CD4-positive, alpha-beta T cell treated with Interleukin-4 for 1 hour (primary cell): ENCODE data around the gene HTR4.

Source experiments
- DNase-seq, 2 donors: peaks; one replicate each; pipeline ENCODE4 v3.0.0-alpha.2; 2020 to 2022

HTR4 gene

DNA sequence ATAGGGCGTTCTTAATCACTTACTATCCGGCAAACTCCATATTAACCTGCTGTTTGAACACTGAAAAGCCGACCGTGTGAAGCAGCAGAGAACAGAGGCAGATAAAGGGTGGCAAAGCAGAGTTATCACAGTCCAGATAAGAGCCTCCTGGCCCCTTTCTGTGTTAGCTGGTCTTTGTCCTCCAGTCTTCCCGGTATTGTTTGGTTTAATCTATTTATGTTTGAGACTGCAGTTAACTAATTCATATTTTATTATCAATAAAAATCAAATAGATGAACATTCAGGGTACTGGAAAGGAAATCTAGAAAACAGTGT, 6.0 kb upstream of the HTR4 start:
- DNase-seq = no peak

DNA sequence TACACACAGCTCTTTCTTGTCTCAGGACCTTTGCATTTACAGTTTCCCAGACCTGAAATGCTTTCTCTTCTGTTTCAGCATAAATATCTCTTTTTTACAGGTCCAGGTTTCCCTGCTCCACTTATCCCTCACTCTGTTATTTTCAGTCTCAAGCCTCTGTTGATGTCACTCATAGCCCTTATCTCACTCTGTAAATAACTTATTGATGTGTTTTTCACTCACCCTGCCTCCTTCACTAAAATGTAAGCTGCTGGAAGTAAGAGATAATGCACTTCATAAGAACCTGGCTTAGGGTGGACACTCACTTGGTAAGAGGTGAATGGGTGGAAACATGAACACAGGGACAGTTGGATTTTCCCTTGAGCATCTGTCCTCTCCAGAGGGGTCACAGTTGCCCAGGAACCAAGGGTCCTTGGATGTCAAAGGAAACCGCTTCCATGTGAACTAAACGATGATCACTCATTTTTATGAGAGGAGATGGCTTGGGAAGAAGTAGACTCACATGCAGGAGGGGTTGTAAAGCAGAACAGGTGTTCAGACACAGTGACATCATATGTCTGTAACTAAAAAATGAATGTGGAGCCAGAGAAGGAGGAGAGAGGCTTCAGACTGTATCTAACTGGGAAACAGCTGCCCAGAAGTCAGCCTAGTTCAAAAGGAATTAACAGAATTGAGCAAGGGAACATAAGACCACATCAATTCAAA, 5.5 kb upstream of the HTR4 start:
- no peak for DNase-seq

DNA sequence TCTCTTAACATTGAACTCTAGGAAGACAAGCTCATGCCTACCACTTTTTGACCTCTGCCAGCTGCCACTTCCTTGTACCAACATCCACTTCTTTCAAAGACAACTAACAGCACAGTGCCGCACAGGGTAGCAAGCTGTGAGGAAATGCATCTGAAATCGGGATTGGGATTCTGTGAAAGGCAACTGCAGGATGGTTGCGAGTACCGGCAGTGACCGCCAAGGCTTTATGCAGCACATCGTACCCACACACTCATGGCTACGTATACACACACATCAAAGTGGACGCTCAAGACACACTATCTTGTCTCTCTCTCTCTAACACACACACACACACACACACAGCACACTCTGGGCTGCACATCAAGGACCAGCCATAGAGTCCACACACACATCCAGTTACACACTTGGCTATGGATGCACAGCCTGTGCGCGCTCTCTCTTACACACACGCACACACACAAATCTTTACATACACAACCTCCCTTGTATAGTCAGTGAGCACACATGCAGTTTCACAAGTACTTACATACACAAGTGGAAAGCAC, 964 bp downstream of the HTR4 start:
- no peak for DNase-seq

DNA sequence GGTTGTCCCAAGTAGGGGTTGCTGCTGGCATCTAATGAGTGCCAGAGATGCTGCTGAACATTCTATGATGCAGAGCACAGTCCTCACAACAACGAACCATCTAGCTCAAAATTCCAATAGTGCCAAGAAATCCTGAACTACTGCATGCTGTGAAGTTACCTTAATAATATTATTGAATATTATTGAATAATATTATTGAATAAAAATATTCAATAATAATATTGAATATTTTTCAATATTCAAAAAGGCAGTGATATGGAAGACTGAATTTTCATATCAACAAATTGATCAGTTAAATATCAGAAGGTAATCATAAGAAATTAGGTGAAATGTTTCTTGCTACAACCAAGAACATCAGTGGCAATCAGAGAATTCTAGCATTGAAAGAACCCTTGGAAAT, 2.8 kb downstream of the HTR4 start:
- no peak for DNase-seq

DNA sequence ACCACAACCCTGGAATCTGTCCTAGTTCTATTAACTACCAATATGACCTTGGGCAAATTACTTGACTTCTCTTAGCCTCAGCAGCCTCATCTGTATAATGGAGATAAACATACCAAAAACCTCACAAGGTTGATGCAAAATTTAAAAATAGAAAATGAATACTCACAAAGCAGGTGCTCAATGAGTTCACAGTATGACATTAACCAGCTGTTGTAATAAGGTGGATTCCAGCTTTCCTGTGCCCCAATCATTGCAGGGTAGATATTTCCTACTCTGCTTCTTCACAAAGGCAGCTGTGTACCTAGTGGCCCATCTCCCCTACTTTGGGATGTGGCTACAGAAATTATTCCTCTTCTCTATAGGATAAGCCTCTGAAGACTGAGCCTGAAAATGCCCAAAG, 8.8 kb downstream of the HTR4 start:
- no peak for DNase-seq

DNA sequence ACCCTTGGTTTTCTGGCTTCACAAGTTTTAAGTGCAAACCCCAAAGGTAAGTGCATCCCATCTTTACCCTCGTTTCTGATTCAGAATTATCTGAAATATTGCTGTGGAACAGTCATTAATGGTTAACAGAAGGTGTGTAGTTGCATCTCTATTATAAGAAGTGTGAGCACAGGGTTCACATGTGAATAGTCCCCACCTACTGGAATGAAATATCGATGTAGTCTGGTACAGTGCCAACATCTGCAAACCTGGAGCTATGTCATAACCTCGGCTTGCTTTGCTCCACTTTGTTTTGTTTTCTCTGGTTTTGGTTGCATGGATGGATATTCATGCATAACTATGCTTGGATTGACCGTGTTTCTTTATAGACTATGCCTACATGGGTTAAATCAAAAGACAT, 12.6 kb downstream of the HTR4 start:
- DNase-seq = no peak

DNA sequence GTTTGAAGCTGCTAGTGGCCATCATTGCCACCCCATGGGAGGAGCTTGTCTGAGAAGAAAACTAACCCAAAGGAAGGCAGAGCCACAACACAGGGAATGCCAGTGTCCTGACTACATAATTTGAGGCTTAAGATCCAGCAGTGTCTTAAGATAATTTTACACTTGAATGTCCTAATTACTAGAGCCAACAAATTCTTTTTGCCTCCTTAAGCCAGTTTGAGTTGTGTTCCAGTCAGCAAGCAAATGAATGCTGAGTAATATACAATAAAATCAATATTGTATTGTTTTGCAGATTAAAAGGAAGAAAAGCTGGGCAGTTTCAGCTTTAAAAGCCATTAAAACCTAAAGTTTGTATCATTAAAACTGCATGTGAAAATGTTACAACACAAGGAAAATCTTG, 13.9 kb downstream of the HTR4 start:
- DNase-seq = no peak

DNA sequence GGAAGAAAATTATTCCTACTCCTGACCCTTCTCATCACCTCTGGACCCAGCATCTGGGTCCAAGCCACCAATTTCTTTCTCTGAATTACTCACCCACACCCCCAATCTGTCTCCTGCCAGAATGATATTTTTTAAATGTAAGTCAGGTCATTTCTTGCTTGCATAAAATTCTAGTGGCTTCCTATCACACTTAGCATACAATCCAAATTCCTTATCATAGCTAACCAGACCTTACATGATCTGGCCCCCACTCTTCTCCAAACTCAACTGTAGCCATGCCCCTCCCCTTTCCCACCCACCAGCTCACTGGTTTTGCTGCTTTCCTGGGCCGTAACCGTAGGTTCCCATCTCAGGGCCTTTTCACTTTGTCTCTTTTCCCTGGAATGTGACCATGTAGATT, 15.2 kb downstream of the HTR4 start:
- DNase-seq = no peak

DNA sequence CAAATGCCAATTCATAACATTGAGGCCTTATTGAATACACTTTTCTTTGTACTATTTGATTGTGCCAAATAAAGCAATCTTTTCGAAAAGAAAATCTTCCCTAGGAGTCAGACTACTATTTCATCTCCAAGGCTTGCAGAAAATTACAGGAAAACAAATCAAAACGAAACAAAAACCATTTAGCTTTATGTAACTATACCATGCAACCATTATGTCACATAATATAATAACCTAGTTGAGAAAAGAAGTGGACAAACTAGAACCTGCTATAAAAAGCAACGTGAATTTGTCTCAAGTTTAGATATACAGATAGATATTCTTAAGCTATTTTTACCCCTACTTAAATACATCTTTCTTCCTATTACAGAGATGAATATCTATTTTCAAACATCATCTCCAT, 18.0 kb downstream of the HTR4 start:
- no peak for DNase-seq

DNA sequence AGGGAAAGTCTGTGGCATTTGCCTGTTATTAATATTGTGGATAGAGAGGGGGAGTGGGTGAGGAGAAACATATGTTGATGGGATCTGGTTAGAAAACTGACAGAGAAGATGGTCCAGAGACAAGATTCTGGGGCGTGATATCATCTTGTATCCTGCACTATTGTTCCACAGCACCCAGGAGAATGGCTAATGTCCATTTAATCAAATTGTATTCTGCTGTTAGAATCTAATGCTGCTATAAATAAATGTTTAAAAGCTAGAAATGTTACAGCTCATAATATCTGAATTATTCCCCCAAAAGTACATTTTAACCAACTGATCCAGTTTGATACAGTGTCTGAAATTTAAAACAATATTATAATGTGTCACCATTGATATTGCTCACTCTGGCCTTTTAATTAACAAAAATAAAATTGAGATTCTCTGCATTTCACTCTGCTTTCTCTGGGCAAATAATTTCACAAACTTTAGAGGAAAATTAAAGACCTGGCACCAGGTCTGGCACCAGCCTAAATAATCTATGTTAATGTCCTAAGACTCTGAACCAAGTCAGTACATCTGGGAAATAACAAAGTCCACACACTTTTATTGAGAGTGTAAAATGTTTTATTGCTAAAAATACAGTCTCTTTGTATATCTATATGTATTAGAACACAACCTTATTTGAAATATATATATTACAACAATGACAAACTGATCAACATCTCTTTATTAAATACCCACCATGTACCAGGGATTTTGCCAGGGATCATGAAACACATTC, 18.8 kb downstream of the HTR4 start:
- DNase-seq = no peak

DNA sequence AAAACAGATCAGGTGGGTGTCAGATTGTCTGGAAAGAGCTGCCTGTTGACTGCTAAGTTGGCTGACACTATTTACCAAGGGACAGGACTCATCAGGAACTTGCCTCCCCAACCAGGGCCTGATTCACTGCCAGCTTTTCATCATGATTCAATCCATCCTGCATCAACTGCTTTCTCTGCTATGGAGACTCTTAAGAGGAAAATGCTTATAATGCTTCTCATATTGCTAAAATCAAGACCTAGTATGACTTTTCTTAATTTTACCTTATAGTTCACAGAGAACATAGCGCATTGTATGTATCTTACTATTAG, 21.3 kb downstream of the HTR4 start:
- DNase-seq = no peak

DNA sequence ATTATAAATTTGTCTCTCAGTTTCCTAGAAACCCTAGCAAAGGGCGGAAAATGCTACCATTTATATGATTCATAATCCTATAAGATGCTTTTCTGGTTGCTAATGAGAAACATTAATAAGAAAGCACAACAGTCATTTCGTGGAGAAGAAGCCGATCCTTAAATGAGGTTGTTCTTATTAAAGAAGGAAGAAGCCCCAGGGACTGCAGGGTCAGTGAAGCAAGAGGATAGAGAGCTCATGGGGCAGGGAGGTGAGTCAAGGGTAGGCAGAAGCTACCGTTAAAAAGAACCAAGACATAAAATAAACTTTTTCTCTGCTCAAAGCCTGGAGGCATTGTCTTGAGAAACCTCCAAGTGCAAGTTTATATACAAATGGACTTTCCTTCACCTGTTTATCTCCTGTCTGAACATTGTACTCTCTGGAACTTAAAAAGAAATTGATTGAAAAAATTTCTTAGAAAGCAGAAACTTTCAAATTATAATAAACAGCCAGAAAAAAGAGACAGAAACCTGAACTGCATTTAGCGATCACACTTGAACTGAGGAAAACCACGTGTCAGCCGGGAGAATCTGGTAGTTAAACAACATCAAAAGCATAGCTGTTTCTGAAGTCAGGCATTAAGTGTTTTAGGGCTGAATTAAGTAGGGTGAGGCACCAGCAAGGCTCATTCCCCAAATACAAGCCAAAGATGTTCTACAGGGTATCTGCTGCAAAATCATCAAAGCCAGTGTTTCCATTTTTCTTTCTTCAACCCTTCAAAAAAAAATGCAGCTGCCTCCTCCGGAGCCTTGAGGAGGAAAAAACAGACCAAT, 21.9 kb downstream of the HTR4 start:
- DNase-seq = no peak

DNA sequence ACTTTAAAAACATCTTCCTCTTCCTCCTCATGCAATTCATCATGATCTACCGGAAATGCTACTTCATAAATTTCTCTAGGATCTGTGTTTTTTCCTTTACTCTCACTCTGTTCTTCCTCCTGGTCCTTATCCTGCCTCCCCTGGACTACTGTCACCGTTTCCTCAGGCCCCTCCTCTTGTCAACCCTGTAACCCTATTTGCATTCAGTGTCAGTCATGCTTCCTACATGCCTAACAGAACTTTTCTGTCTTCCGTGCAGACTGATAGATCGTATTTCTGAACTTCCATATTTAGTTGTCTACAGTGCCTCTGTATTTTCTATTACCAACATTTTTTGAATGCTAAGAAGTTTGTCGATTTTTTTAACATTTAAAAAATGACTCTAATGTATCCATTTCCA, 27.3 kb downstream of the HTR4 start:
- no peak for DNase-seq

DNA sequence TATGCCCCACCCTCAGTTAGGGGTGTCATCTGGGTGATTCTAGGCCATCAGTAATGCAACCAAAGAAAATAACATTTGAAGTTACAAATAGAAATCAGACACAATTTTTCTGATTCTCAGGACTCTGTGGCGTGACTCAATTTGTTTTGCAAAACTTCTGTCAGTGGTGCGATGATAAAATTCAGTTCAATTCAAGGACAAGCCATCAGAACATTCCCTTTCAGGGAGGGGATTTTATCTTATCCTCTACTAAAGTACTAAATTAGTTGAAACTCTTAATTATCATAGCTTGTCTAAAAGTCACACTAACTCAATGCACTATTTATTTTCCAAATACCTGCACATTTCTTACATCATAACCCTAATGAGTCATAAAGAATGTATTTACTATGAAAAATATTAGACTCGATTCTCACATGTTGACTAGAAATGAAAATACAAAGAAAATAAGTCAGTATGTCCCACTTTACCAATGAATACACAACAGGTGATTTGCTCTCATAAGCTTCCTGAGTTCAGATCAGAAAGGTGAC, 28.2 kb downstream of the HTR4 start:
- no peak for DNase-seq

DNA sequence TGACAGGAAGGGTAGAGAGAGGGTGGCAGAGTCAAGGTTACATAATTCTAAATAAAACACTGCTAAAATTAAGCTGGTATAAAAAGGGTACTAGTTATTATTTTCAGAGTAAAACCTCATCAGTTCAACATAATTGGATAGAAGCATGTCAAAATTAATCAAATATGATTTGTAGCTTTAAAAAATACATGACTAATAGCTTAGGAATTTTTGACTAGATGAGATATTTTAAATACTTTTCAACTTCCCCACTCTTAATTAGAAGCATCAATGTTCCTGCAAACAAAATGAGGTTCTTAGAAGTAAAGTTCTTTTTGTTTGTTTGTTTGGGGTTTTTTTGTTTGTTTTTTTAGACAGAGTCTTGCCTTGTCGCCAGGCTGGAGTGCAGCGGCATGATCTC, 29.1 kb downstream of the HTR4 start:
- no peak for DNase-seq

DNA sequence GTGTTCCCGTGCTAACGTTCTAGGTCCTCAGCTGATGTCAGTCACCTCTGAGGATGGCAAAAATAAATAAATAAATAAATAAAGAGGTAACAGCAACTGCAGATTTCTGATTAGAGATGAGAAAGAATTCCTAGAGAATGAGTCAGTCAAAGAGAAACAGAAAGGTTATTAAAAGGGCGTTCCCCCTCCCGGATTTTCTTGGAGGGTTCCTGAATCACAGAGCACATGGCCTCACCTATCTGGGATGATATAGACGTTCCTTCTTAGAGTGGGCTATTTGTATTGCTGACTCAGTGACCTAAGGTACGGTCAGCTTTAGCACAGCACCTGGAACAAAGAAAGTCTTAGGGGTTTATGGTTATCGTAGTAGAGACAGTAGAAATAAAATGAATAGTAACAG, 30.6 kb downstream of the HTR4 start:
- DNase-seq = no peak

DNA sequence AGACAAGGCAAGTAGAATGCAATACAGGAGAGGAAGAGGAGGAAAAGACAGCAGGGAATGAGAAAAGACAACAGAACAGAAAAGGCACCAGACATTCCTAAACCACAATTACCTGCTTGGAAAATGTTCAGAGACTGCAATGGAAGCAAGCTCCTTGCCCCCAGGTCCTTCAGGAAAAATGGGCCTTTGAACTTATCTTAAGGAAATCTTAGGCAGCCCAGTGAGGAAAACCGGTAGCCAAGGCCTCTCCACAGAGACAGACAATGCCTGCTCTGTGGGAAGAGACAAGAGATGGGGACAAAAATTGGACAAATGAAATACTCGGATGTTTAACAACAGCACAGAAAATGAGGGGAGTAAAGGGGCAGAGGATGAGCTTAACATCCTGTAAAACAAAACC, 31.2 kb downstream of the HTR4 start:
- no peak for DNase-seq

DNA sequence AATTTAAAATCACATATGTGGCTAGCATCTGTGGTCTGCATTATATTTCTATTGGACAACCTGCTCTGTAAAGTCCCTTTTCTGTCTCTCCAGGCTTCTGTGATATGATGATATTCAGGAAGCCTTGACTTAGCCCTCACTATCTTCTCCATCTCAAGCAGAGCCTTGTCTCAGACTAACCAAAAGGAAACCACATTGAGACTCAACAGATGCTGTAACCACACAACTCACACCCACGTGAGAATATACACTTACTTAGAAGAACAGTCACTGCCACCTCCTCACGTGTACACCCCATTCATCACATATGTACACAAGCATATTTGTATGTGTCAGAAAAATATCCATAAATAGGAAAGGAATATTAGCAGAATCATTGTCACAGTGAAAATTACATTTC, 33.6 kb downstream of the HTR4 start:
- peak; percentile 13 to 60 for DNase-seq

DNA sequence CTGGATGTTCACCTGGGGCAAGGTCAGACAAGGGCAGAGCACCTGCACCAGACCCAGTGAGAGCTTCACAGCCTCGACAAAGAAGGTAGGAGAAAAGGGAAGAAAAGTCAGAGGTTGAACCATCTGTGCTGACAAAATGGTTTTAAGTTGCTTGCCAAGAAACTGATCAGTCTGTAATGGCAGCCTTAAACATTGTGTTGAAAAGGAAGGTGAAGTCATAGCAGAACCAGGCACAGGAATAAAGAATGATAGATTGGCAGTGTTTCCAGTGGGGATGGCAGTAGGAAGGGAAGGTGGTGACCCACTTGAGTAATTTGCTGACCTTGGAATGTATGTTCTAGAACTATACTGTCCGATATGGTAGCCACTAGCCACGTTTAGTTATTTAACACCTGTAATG, 34.2 kb downstream of the HTR4 start:
- DNase-seq = no peak

DNA sequence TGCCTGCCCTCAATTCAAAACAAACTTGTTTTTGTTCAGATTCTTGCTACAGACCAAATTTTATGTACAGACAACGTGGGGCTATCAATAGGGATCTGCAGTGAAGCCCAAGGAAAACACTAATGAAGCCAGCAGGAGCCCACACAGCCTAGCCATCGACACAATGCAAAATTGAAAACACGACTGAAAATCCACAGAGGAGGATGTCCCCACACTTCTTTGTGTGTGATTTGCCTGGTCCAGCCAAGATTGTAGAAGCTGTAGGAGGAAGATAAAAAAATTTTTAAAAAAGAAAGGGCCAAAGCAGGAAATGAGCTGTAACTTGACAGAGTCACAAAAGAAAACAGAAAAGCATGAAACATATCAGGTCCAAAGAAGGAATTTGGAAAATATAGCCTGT, 34.8 kb downstream of the HTR4 start:
- no peak for DNase-seq

DNA sequence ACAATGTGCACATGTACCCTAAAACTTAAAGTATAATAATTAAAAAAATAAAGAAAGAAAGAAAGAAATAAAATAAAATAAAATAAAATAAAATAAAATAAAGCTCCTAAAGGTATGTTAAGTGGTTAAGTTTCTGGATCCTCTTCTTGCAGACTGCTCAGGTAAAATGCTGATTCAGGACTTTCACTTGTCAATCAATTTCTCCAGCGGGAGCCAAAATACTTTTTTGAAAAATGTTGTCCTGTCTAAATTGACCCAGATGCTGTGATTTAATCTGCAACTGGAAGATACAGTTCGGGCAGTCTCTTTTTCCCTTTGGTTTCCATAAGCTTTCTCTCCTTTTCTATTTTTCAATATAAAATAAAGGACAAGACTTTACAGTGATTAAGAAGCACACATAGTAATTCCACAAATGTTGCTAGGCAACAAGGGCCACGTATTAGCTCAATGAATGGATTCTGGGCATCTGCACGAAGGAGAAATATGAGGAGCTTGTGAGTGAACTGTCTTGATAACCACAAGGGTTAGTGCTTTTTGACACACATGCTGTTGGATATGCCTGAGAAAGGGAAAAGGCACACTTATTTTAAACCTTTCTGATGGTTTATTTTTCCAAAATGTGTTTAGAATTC, 38.6 kb downstream of the HTR4 start:
- no peak for DNase-seq

DNA sequence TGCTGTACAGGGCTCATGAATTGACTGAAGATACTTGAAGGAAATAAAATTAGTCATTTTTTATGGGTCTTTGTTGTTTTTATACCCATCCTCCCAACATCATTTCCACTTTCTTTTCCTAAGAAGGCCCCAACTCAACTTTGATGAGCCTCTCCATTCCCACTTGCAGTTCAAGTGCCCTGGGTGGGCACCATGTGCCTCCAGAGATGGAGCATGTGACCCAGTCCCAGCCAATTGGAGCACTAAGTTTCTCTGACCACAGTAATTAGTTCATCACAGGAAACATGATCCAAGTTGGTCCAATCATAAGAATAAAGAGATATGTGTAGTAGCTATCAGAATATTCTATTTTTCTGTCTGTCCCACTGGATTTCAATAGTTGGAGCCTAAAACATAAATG, 46.9 kb downstream of the HTR4 start:
- no peak for DNase-seq

DNA sequence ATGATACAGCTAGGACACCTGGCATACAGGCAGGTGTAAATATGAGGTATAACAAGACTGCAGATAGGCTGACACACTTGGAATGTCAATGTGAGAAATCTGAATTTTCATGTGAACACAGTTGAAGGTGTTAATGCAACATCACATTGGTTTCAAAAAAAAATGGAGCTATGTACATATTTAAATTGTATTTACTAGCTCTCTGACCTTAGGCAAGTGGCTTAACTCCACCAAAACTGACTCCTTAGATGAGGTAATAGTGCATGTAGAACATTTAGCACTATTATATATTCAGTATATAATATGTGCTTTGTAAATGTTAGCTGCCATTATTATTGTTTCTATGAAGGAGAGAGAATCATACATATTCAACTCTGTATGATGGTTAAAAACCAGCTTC, 48.0 kb downstream of the HTR4 start:
- DNase-seq = no peak
